WERI-Rb-1 (cell line): Measurements from ENCODE around the gene HUS1.
"Not testable (repeated sequence)": the region's sequence is repeated elsewhere in the genome, so short reads cannot be mapped to it uniquely, and the experiment has no call there.

Experiments used
- DNase-seq: peaks from one replicate; pipeline ENCODE4 v3.0.0-alpha.2; 2020
- H3K27ac ChIP-seq: fragments of 250-450 bp; sonication (Bioruptor Pico); 2 replicates; pipeline ENCODE4 v1.5.1; 2020; ENCODE audit warnings: mild to moderate bottlenecking, moderate library complexity
- H3K27me3 ChIP-seq: fragments of 250-450 bp; sonication (Bioruptor Pico); 2 replicates; pipeline ENCODE4 v1.5.1; 2021; ENCODE audit warnings: mild to moderate bottlenecking, low read depth, moderate library complexity; ENCODE audit not compliant: insufficient read depth, severe bottlenecking
- H3K36me3 ChIP-seq: fragments of 250-450 bp; sonication (Bioruptor Pico); 2 replicates; pipeline ENCODE4 v1.5.1; 2020; ENCODE audit warnings: mild to moderate bottlenecking, moderate library complexity
- H3K4me3 ChIP-seq: 2 replicates; pipeline ENCODE4 v1.5.1; 2011; ENCODE audit warnings: low read depth, mild to moderate bottlenecking, control low read depth, low read length
- H3K9me3 ChIP-seq: fragments of 250-450 bp; sonication (Bioruptor Pico); 2 replicates; pipeline ENCODE4 v1.5.1; 2021; ENCODE audit warnings: mild to moderate bottlenecking, moderate library complexity; ENCODE audit not compliant: severe bottlenecking
- CTCF ChIP-seq: IDR thresholded peaks from 2 replicates; pipeline ENCODE4 v1.5.1; 2011; ENCODE audit warnings: low read depth, mild to moderate bottlenecking, control low read depth, inconsistent platforms, low read length

Gene HUS1

DNA sequence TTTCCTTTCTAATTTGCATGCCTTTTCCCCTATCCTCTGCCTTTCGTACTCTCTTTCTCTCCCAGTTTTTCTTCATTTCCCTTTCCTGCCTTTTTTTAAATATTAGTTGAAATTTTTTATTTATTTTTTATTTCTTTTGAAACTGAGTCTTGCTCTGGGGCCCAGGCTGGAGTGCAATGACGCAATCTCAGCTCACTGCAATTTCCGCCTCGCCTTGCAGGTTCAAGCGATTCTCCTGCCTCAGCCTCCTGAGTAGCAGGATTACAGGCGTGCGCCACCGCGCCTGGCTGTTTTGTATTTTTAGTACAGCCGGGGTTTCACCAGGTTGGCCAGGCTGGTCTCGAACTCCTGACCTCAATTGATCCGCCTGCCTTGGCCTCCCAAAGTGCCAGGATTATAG, 20.0 kb upstream of the HUS1 start:
- H3K4me3 ChIP-seq: no peak overlapping the region
- H3K27me3 ChIP-seq: no peaks in the 10 kb centered on the region
- DNase-seq: no peak
- no peaks in the 10 kb centered on the region for H3K9me3 ChIP-seq
- H3K27ac ChIP-seq: no peak overlapping the region
- no peaks in the 10 kb centered on the region for H3K36me3 ChIP-seq
- TF ChIP-seq CTCF: no peak

DNA sequence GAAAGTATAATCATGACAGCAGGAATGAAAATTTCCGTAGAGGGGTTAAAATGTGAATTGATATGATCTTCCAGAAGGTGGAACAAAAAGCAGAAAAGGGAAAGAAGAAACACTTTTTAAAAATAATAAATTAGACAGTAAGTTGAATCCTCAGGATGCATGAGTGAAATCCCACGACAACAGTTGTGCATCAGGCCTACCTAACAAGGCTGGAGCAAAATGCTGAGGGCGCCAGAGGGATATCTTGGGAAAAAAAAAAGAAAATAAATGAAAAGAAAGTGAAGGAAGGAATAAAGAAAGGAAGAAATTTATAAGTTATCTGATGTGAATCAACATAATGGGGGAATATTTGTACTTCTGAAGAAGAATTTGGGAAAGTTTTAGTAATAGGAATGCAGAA, 13.0 kb upstream of the HUS1 start:
- H3K27me3 ChIP-seq: no peaks in the 10 kb centered on the region
- no peak for TF ChIP-seq CTCF
- DNase-seq: no peak
- no peaks in the 10 kb centered on the region for H3K36me3 ChIP-seq
- no peaks in the 10 kb centered on the region for H3K9me3 ChIP-seq
- peak overlapping the region; percentile 69 for H3K27ac ChIP-seq
- H3K4me3 ChIP-seq: peak overlapping the region; percentile 41

GRCh38 chr7:47991741-47992311, 12.4 kb upstream of the HUS1 start:
- H3K27ac ChIP-seq: peak overlapping the region; percentile 69
- H3K36me3 ChIP-seq: no peaks in the 10 kb centered on the region
- no peaks in the 10 kb centered on the region for H3K27me3 ChIP-seq
- peak; percentile 89 for DNase-seq
- peak; percentile 77 for TF ChIP-seq CTCF
- no peaks in the 10 kb centered on the region for H3K9me3 ChIP-seq
- peak overlapping the region; percentile 41 for H3K4me3 ChIP-seq

GRCh38 chr7:47991270-47991669, 11.9 kb upstream of the HUS1 start:
- peak overlapping the region; percentile 69; the same call in 1 of the 2 replicates for H3K27ac ChIP-seq
- H3K4me3 ChIP-seq: no peak overlapping the region
- H3K36me3 ChIP-seq: no peaks in the 10 kb centered on the region
- no peaks in the 10 kb centered on the region for H3K27me3 ChIP-seq
- DNase-seq: no peak
- H3K9me3 ChIP-seq: no peaks in the 10 kb centered on the region
- TF ChIP-seq CTCF: no peak

DNA sequence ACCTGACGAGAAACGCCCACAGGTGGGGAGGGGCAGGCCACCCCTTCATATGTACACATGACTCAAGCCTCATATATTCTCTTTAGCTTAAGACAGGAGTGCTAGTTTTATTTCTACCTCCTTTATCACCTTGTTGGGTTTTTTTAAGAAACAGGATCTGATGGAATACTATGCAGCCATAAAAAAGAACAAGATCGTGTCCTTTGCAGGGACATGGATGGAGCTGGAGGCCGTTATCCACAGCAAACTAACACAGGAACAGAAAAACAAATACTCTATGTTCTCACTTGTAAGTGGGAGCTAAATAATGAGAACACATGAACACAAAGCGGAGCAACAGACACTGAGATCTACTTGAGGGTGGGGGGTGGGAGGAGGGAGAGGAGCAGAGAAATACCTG, 11.2 kb upstream of the HUS1 start:
- H3K4me3 ChIP-seq: no peak overlapping the region

DNA sequence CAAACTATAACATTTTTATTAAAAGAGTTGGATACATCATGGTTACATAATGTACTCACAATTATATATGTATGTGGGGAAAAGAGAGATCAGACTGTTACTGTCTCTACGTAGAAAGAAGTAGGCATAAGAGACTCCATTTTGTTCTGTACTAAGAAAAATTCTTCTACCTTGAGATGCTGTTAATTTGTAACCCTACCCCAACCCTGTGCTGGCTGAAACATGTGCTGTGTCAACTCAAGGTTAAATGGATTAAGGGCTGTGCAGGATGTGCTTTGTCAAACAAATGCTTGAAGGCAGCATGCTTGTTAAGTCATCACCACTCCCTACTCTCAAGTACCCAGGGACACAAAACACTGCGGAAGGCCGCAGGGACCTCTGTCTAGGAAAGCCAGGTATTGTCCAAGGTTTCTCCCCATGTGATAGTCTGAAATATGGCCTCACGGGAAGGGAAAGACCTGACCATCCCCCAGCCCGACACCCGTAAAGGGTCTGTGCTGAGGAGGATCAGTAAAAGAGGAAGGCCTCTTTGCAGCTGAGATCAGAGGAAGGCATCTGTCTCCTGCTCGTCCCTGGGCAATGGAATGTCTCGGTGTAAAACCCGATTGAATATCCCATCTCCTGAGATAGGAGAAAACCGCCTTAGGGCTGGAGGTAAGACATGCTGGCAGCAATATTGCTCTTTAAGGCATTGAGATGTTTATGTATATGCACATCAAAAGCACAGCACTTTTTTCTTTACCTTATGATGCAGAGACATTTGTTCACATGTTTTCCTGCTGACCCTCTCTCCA, 10.4 kb upstream of the HUS1 start:
- not testable (repeated sequence) for H3K36me3 ChIP-seq, H3K9me3 ChIP-seq, H3K27me3 ChIP-seq, H3K4me3 ChIP-seq
- peak overlapping the region; percentile 12; the same call in 1 of the 2 replicates for H3K27ac ChIP-seq
- DNase-seq: peak; percentile 51

More for the DNA sequence above, 11.2 kb upstream of the HUS1 start:
- Histone ChIP-seq H3K27ac (no peak overlapping the region), H3K36me3 (no peaks in the 10 kb centered on the region), H3K9me3 (no peaks in the 10 kb centered on the region), H3K27me3 (no peaks in the 10 kb centered on the region)
- no peak for DNase-seq
- no peak for TF ChIP-seq CTCF
